IPS-18c (cell line): ENCODE data around the gene APLP2.
"Not testable (repeated sequence)": the region's sequence is repeated elsewhere in the genome, so short reads cannot be mapped to it uniquely, and the experiment has no call there.

Source experiments
- H3K4me3 ChIP-seq: 2 replicates; pipeline ENCODE4 v1.7.0; 2013; ENCODE audit warnings: low read depth, mild to moderate bottlenecking, low read length, moderate library complexity; ENCODE audit not compliant: insufficient read depth
- H3K9me3 ChIP-seq: one replicate; pipeline ENCODE4 v1.6.1; 2013; ENCODE audit warnings: mild to moderate bottlenecking, low read length, moderate library complexity; ENCODE audit not compliant: control insufficient read depth, insufficient read depth

Gene APLP2

DNA sequence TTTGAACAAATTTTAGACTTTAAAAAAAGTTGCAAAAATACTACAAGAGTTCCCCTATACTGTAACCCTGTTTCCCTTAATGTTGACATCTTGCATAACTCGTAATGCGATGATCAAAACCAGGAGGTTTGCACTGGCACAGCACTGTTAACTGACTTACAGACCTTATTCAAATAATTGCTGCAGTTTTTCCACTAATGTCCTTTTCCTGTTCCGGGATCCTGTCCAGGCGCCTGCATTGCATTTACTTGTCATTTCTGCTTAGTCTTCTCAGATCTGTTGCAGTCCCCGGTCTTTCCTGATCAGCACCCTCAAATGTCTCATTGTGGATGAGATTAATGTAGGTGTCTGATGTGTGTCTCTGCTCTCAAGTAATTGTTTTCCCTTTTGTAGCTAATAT, 32.0 kb downstream of the APLP2 start:
- H3K4me3 ChIP-seq, result no peak overlapping the region

DNA sequence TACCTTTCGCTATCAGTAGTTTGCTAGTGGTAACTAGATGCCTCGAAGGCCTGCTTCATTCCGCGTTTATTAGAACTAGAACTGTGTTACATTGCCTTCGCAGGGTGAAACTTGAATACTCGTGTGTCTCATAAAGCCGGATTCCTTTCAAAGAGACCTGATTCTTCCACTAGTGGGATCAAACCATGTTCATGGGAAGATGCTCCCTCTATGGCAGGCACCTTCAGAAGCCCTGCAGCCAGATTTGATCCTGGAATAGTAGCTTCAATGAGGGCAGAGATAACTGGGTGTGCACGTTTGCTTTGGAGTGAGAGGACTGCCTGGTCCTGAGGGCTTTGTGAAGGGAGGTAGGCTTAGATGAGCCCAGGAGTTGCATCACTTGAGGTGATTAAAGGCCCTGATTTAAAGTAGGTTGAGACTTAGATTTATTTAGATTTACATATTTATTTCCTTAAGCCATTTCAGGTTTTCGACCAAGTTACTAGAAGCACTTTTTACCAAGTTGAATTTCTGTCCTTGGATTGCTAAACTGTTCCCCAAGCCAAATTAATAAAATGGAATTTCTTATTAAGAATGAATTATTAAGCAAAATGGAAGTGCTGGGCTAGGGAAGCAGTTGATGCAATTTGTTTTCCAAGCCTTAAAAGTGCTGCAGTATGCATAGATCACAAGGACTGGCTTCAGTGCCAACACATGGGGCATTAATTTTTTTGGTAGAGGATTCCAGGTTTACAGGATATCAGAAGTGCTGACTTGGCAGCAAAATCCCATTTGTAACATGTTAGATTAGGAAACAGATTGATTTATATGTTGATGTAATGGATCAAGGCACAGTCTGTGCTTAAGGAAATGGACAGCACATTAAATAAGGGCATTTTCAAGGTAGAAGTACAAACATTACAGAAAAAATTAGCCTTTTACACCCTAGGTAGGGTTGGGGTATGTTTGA, 32.9 kb downstream of the APLP2 start:
- Histone ChIP-seq H3K4me3 (no peak overlapping the region), H3K9me3 (no peaks in the 10 kb centered on the region)

More for the DNA sequence above, 32.0 kb downstream of the APLP2 start:
- no peaks in the 10 kb centered on the region for H3K9me3 ChIP-seq

DNA sequence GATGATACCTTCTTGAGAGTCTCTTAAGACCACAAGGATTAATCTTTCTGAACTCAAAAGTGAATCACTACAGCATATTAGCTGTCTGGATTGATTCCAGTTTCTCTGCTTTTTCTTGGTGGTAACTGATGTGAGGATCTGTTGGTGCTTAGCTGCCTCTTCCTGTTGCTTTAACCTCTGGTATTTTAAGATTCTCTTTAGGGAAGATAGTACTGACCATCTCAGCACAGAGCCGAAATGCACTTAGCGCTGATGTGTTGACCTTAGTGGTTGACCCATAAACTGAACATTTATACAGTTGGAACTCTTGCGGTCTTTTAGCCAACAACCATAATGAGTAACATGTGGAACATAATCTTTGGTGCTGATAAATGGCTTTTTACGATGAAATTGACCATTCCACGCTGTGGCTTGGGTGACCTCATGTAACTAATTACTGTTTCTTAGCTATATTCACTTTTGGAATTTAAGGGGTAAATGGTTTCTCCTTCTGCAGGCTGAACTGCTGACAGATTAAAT, 33.7 kb downstream of the APLP2 start:
- H3K4me3 ChIP-seq, result no peak overlapping the region
- no peaks in the 10 kb centered on the region for H3K9me3 ChIP-seq

DNA sequence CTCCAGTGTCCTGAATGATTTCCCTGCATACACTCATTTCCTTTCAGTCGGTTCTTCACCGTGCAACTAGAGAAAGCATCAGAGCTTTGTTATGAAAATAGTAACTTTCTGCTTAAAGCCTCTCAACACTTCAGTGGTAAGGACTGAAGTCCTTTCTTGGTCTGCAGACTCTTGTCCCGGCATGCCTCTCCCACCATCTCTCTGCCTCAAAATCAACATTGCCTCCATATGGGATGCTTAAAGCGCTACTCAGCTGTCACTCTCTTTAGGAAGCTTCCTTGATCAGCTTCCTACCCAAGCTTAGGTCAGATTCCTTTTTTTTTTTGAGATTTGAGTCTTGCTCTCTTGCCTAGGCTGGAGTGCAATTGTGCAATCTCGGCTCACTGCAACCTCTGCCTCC, 36.7 kb downstream of the APLP2 start:
- no peak overlapping the region for H3K4me3 ChIP-seq
- no peaks in the 10 kb centered on the region for H3K9me3 ChIP-seq

DNA sequence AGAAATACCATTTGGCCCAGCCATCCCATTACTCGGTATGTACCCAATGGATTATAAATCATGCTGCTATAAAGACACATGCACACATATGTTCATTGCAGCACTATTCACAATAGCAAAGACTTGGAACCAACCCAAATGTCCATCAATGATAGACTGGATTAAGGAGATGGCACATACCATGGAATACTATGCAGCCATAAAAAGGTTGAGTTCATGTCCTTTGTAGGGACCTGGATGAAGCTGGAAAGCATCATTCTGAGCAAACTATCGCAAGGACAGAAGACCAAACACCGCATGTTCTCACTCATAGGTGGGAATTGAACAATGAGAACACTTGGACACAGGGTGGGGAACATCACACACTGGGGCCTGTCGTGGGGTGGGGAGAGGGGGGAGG, 39.0 kb downstream of the APLP2 start:
- not testable (repeated sequence) for H3K4me3 ChIP-seq, H3K9me3 ChIP-seq

DNA sequence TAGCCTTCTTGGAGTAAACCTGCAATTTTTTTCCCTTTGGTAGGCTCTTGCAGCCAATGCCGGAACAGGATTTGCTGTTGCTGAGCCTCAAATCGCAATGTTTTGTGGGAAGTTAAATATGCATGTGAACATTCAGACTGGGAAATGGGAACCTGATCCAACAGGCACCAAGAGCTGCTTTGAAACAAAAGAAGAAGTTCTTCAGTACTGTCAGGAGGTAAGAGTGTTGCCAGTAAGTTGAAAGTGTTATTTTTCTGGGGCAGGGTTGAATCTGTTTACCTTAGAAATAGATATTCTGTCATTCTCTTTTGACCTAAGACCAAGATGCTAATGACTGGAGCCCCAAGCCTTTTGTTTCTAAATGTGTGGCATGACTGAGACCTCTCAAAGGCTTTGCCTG, 39.7 kb downstream of the APLP2 start:
- no peak overlapping the region for H3K4me3 ChIP-seq

DNA sequence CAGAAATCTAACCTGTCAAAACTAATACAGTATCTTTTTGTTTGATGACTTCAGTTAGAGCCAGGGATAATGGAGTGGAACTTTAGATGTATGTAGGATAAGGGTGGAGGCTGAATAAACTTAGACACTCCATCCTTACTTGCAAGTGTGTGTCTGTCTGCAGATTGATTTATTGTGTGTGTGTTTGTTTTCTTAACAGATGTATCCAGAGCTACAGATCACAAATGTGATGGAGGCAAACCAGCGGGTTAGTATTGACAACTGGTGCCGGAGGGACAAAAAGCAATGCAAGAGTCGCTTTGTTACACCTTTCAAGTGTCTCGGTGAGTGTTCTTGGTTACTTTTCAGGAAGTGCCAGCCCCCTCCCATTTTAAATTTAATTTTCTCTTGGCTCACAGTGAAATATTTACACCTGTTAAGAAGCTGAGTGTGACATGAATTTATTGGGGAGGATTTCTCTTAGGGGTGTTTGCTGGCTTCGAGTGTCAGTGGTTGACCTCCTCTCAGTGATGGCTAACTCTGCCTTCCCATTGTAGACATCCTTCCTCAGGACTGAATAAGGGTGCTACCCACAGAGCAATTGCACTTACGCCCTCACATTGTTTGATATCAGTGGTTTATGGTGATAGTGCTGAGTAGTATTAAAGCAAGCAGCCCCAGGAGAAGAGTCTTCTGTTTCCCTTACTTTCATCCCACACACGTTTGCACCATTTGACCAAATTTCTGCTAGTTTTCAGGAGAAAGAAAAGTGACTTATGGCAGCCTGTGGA, 40.8 kb downstream of the APLP2 start:
- no peaks in the 10 kb centered on the region for H3K9me3 ChIP-seq
- no peak overlapping the region for H3K4me3 ChIP-seq

More for the DNA sequence above, 39.7 kb downstream of the APLP2 start:
- H3K9me3 ChIP-seq, result no peaks in the 10 kb centered on the region

DNA sequence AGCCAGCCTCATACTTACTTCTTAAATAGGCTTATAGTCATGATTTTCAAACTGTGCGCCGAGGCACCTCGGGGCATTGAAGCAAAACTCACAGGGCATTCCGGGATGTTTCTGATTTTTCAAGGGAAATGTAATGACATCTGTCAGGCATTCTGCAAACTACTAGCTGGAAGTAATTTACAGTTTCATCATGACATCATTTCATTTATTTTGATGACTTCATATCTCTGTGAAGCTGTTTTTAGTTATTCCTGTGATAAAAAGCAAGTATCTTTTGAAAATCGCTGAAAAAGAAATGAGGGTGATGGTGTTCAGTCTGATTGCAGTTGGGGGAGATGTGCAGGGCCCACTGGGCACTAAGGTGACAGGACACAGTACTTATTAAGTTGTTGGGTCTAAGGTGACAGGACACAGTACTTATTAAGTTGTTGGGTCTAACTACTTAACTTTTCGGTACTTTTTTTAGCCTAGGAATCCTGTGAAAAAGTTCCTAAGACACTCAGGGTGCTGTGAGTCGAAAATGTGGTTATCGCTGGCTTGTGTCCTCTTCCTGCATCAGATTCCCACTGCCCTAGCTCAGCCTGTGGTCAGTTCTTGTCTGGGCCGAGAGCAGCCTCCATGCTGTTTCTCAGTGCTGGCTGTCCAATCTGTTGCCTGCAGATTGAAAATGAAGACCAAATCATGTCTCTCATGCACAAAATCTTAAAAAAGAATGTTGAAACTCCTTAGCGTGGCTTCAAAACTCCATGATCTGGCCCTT, 42.6 kb downstream of the APLP2 start:
- H3K9me3 ChIP-seq, result no peaks in the 10 kb centered on the region
- H3K4me3 ChIP-seq, result no peak overlapping the region

DNA sequence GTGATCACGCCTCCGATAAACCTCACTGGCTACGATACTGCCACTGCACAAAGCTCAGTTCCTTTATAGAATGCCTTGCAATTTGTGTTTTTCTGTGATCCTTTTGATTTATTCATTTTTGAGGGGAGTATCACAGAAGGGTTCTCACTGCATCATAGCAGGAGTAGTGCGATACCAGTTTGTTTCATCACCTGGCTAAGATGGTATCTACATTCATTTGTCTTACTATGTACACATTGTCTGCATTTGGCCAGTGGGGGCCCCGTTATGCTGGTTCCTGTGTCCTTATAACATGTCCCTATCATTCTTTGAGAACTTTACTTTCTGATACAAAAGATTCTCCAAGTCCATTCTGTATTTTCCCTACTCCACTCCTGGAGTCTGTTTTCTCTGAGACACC, 44.6 kb downstream of the APLP2 start:
- no peak overlapping the region for H3K4me3 ChIP-seq
- H3K9me3 ChIP-seq, result no peaks in the 10 kb centered on the region

DNA sequence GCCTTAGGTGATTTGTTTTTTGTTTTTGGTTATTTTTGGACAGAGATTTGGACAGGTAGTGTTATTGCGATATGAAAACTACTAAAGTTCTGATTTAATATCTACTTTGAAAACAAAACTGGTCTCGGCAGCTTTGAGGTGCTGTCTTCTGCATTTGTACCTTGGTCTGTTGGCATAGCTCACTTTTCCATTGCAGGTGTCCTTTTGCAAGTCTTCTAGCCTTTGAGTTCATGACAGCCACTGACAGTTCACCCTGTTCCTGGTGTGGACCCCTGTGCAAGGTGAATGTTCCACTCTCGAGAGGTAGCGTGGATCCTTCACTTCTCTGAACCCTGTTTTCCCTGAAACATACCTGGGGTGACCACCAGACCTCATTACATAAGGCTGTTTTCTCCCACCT, 45.0 kb downstream of the APLP2 start:
- H3K9me3 ChIP-seq, result no peaks in the 10 kb centered on the region
- H3K4me3 ChIP-seq, result no peak overlapping the region

DNA sequence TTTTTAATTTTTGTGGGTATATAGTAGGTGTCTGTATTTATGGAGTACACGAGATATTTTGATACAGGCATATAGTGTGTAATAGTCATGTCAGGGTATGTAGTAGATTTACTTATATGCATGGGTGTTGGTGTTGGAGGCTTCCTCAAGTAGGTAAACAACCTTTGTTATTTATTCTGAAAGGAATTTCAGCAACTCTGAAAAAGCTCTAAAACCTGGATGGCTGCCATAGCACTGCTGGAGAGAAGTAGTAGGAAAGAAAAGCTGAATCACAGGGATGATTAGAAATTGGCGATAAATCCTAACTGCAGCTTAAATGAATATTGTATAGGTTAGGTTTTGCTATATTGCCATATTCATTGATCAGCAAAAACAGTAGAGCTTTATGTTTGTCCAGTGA, 45.5 kb downstream of the APLP2 start:
- no peaks in the 10 kb centered on the region for H3K9me3 ChIP-seq
- H3K4me3 ChIP-seq, result no peak overlapping the region

DNA sequence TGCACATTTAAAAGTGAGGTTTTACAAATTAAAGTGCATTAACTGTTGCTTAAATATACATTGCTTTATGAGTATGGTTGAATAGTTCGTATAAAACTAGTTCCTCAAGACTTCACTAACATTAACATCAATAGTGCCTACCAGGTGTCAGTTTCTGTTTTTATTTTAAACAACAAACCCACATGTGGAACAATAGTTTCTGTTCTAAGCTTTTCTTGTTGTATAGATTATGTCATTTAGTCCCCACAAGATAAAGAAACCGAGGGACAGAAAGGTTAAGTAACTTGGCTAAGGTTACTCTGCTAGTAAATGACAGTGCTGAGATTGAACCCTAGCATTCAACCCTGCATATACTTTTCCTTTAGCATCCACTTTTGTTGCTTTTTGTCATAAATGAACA, 48.5 kb downstream of the APLP2 start:
- Histone ChIP-seq H3K4me3 (no peak overlapping the region), H3K9me3 (no peaks in the 10 kb centered on the region)

DNA sequence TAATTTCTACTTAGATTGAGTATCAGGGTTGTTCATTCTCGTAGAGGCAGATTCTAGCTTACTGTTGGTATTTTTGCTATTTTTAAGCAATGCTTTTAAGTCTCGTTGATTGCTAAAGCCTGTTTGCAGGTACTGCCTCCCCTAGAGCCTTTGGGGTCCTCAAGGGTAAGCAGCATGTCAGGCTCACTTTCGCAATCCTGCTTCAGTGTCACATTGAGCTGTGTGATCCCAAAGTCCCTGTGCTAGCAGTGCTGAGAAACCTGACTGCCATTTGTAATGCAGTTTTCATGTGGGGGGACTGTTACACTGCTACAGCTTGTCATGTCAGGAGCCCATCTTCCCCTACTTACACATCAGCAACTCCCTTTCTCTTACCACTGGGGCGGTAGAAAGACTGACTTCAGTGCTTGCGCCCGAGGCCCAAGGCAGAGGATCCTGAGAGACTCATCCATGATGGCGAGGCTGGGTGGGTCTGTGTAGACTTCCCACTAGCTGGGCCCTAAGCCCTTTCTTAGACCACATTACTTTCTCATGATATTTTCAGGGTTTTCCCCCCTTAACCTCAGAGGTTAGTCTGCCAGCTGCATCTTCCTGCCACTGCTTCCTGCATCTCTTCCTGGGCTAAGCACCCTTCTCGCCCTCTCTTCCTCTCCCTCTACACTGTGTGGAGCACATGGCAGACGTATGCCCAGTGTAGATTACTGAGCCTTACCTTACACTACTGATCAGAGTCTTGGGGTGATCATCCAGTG, 49.1 kb downstream of the APLP2 start:
- H3K4me3 ChIP-seq, result no peak overlapping the region

DNA sequence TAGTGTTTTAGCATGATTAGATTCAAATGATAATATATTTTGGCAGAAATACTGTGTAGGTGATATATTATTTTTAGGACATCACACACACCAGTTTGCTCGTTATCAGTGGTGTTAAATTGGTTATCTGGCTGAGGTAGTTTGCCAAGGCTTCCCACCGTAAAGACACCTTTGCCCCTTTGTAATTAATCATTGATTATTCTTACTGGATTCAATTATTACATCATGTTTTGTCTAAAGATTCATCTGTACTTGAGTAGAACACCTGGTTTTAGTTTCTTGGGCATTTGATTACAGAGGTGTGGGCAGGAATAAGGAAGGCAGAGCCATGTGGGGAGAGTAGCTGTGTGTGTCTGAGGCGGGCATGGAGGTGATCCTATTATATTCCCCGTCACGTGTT, 50.4 kb downstream of the APLP2 start:
- Histone ChIP-seq H3K4me3 (no peak overlapping the region), H3K9me3 (no peaks in the 10 kb centered on the region)

More for the DNA sequence above, 49.1 kb downstream of the APLP2 start:
- H3K9me3 ChIP-seq, result no peaks in the 10 kb centered on the region

DNA sequence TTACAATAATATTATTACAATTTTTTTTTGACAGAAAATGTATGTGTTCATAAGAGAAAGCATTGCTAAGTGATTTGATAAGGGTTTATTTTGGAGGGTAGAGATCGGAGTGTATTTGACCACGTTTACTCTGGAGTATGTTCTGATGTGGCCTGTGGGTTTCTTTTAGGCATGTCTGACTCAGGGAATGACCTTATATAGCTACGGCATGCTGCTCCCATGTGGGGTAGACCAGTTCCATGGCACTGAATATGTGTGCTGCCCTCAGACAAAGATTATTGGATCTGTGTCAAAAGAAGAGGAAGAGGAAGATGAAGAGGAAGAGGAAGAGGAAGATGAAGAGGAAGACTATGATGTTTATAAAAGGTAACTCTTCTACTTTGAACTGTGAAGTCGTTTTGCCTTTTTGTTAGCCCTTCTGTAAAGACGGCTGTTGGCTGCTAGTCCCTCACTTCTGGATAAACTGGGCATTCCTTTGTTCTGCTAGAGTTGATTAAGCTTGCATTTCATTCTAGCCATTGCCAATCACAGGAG, 51.8 kb downstream of the APLP2 start:
- Histone ChIP-seq H3K9me3 (no peaks in the 10 kb centered on the region), H3K4me3 (no peak overlapping the region)

DNA sequence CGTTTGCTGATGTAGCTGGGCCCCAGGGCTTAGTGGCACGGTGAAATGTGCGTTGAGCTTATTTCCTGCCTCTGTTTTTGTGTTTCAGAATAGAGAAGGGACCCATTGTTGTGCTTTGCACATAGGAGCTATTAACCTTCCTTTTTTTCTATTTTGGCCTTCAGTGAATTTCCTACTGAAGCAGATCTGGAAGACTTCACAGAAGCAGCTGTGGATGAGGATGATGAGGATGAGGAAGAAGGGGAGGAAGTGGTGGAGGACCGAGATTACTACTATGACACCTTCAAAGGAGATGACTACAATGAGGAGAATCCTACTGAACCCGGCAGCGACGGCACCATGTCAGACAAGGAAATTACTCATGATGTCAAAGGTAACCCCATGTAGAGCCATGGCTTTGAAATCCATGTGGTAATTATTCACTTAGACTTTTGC, 52.5 kb downstream of the APLP2 start:
- H3K4me3 ChIP-seq, result no peak overlapping the region
- no peaks in the 10 kb centered on the region for H3K9me3 ChIP-seq
